GM23248 (cell line): ENCODE results near the gene SGPP1. TPM values are rescaled to one million over a fixed set of nuclear protein-coding genes. Genes with fewer than 3 reads are reported as not detected.
A peak's percentile ranks its signal among the peaks of the same experiment; 100 is the strongest.

Source experiments
- DNase-seq: peaks from one replicate; pipeline ENCODE4 v3.0.0-alpha.2; 2015
- H2AFZ ChIP-seq: fragments of 200-600 bp; sonication (generic); 2 replicates; pipeline ENCODE4 v1.6.1; 2016; ENCODE audit warnings: antibody characterized with exemption
- H3F3A ChIP-seq: fragments of 200-600 bp; sonication (generic); 2 replicates; pipeline ENCODE4 v1.6.1; 2016; ENCODE audit warnings: mild to moderate bottlenecking, antibody characterized with exemption, mixed run types; ENCODE audit not compliant: insufficient read depth
- H3K27ac ChIP-seq: fragments of 200-600 bp; sonication (generic); 2 replicates; pipeline ENCODE4 v1.5.1; 2016; ENCODE audit warnings: mild to moderate bottlenecking
- H3K27me3 ChIP-seq: fragments of 200-600 bp; sonication (generic); replicated peaks from 2 replicates; pipeline ENCODE4 v1.6.1; 2016; ENCODE audit warnings: mild to moderate bottlenecking; ENCODE audit not compliant: insufficient read depth
- H3K36me3 ChIP-seq: fragments of 200-600 bp; sonication (generic); 2 replicates; pipeline ENCODE4 v1.6.1; 2016; ENCODE audit warnings: low read depth, mild to moderate bottlenecking
- H3K4me1 ChIP-seq: fragments of 200-600 bp; sonication (generic); 2 replicates; pipeline ENCODE4 v1.6.1; 2016; ENCODE audit warnings: mild to moderate bottlenecking; ENCODE audit not compliant: insufficient read depth
- H3K4me2 ChIP-seq: fragments of 200-600 bp; sonication (generic); one replicate; pipeline ENCODE4 v1.6.1; 2016; ENCODE audit warnings: mild to moderate bottlenecking; ENCODE audit not compliant: unreplicated experiment
- H3K4me3 ChIP-seq: fragments of 200-600 bp; sonication (generic); 2 replicates; pipeline ENCODE4 v1.5.1; 2016; ENCODE audit warnings: mild to moderate bottlenecking
- H3K79me2 ChIP-seq: fragments of 200-600 bp; sonication (generic); 2 replicates; pipeline ENCODE4 v1.6.1; 2016; ENCODE audit warnings: mild to moderate bottlenecking; ENCODE audit not compliant: insufficient read depth
- H3K9ac ChIP-seq: fragments of 200-600 bp; sonication (generic); 2 replicates; pipeline ENCODE4 v1.6.1; 2016; ENCODE audit warnings: mild to moderate bottlenecking
- H3K9me2 ChIP-seq: fragments of 200-600 bp; sonication (generic); 2 replicates; pipeline ENCODE4 v1.6.1; 2016; ENCODE audit warnings: mixed run types, mild to moderate bottlenecking, moderate library complexity; ENCODE audit not compliant: insufficient read depth
- H3K9me3 ChIP-seq: fragments of 200-600 bp; sonication (generic); one replicate; pipeline ENCODE4 v1.6.1; 2017; ENCODE audit warnings: low read depth
- H4K20me1 ChIP-seq: fragments of 200-600 bp; sonication (generic); 2 replicates; pipeline ENCODE4 v1.6.0; 2016; ENCODE audit not compliant: insufficient read depth
- EZH2 ChIP-seq: fragments of 200-600 bp; sonication (generic); IDR thresholded peaks from 2 replicates; pipeline ENCODE4 v1.6.1; 2018; ENCODE audit warnings: antibody characterized with exemption, mild to moderate bottlenecking; ENCODE audit not compliant: insufficient read depth, poor library complexity, severe bottlenecking
- EZH2phosphoT487 ChIP-seq: fragments of 200-600 bp; sonication (generic); IDR thresholded peaks from 2 replicates; pipeline ENCODE4 v1.6.1; 2018; ENCODE audit warnings: antibody characterized with exemption, moderate library complexity, mild to moderate bottlenecking, low read depth; ENCODE audit not compliant: insufficient read depth
- WGBS, 2 experiments: methylation state at CpG; one replicate each; pipeline ENCODE4 v1.1.6; 2015 to 2017; ENCODE audit warnings: low lambda C conversion rate in 2 of 2, low coverage in 1 of 2; ENCODE audit errors: missing lambda C conversion rate in 2 of 2; 5-methylcytosine and 5-hydroxymethylcytosine counted together
- in situ Hi-C: fragments of 300-500 bp; cut with MboI; formaldehyde crosslinking; loops from 2 replicates; pipeline ENCODE4 v1.15.0; 2020
- polyA plus RNA-seq: library from polyadenylated mRNA; unstranded; fragments of >200 nt; fragmentation: Nextera tagmentation; extraction: Ambion mirVana; gene quantifications from 2 replicates; pipeline ENCODE4 v1.2.1, GENCODE V29; 2016
- total RNA-seq: library from RNA; depleted of rRNA; stranded (reverse); fragments of >200 nt; shearing (Covaris generic); gene quantifications from 2 replicates; pipeline ENCODE4 v1.2.3, GENCODE V29; 2014; rRNA removed

Gene SGPP1
- 38.4 and 44.5 TPM in 2 replicates for total RNA-seq
- polyA plus RNA-seq: 19.6 and 22.4 TPM in 2 replicates

- TF ChIP-seq EZH2: no peak
- no peak for TF ChIP-seq EZH2phosphoT487
- H3K79me2 ChIP-seq: peaks cover 43% of the 10 kb centered on the region
- H3K27ac ChIP-seq: peak within 1 kb of the TSS; percentile 37; the same call in 1 of the 2 replicates
- in situ Hi-C loops: no loop called here
- no peaks in the 10 kb centered on the region for H3K36me3 ChIP-seq
- H3K4me3 ChIP-seq: peak within 1 kb of the TSS; percentile 87
- H3K9ac ChIP-seq: peak within 1 kb of the TSS; percentile 89
- H4K20me1 ChIP-seq: no peaks in the 10 kb centered on the region
- H3F3A ChIP-seq: no peaks in the 10 kb centered on the region
- peak within 1 kb of the TSS; percentile 98 for H3K4me2 ChIP-seq
- peak; percentile 85 for DNase-seq
- H3K9me3 ChIP-seq: no peaks in the 10 kb centered on the region
- H3K4me1 ChIP-seq: peaks cover 8% of the 10 kb centered on the region; the same call in 1 of the 2 replicates
- no peaks in the 10 kb centered on the region for H3K9me2 ChIP-seq
- H3K27me3 ChIP-seq: no peaks in the 10 kb centered on the region
- peak within 1 kb of the TSS; percentile 89 for H2AFZ ChIP-seq
- 3 to 5% methylated on average over 42 to 62 of the region's 88 CpGs for WGBS, 2 experiments
Measured at GRCh38 chr14:63727736-63728728, at the start of gene SGPP1. TSS of gene SGPP1 (minus strand) at chr14:63728065. CDS start at chr14:63727944, 121 bp downstream.

GRCh38 chr14:63777024-63777423, 49.2 kb upstream of the SGPP1 start:
- H3K79me2 ChIP-seq: no peaks in the 10 kb centered on the region
- H3K4me3 ChIP-seq: no peak overlapping the region
- H3K9me3 ChIP-seq: no peaks in the 10 kb centered on the region
- peaks cover 7% of the 10 kb centered on the region for H3F3A ChIP-seq
- H3K36me3 ChIP-seq: no peaks in the 10 kb centered on the region
- TF ChIP-seq EZH2phosphoT487: no peak
- no peak for TF ChIP-seq EZH2
- no peak overlapping the region for H3K4me2 ChIP-seq
- no peak overlapping the region for H3K9ac ChIP-seq
- no peak overlapping the region for H3K27ac ChIP-seq
- DNase-seq: peak; percentile 66
- no peaks in the 10 kb centered on the region for H4K20me1 ChIP-seq
- H2AFZ ChIP-seq: no peak overlapping the region
- H3K9me2 ChIP-seq: no peaks in the 10 kb centered on the region
- H3K27me3 ChIP-seq: no peaks in the 10 kb centered on the region
- peaks cover 8% of the 10 kb centered on the region; the same call in 1 of the 2 replicates for H3K4me1 ChIP-seq
- in situ Hi-C loops: no loop called here

- in situ Hi-C loops: loop anchor here (25.0 kb wide), 1 partner anchor 386 kb away; no protein-coding TSS in a partner anchor
- DNase-seq: no peak
Measured at GRCh38 chr14:63773504-63773903, 45.6 kb upstream of the SGPP1 start.

GRCh38 chr14:63770187-63770807, 42.4 kb upstream of the SGPP1 start:
- no peak overlapping the region for H2AFZ ChIP-seq
- no peaks in the 10 kb centered on the region for H3K27me3 ChIP-seq
- H3K9me3 ChIP-seq: no peaks in the 10 kb centered on the region
- no peaks in the 10 kb centered on the region for H4K20me1 ChIP-seq
- no peak overlapping the region for H3K9ac ChIP-seq
- H3K79me2 ChIP-seq: no peaks in the 10 kb centered on the region
- H3K4me1 ChIP-seq: no peaks in the 10 kb centered on the region
- no peak overlapping the region for H3K27ac ChIP-seq
- TF ChIP-seq EZH2phosphoT487: no peak
- no peaks in the 10 kb centered on the region for H3K9me2 ChIP-seq
- no peak overlapping the region for H3K4me3 ChIP-seq
- H3K36me3 ChIP-seq: no peaks in the 10 kb centered on the region
- no peaks in the 10 kb centered on the region for H3F3A ChIP-seq
- in situ Hi-C loops: loop anchor here (25.0 kb wide), 1 partner anchor 383 kb away; no protein-coding TSS in a partner anchor
- no peak overlapping the region for H3K4me2 ChIP-seq
- DNase-seq: peak; percentile 73
- 43 to 47% methylated on average over 3 of the region's 3 CpGs for WGBS, 2 experiments

More at GRCh38 chr14:63773504-63773903, 45.6 kb upstream of the SGPP1 start:
- H3K36me3 ChIP-seq: no peaks in the 10 kb centered on the region
- H3K9me2 ChIP-seq: no peaks in the 10 kb centered on the region
- TF ChIP-seq EZH2 (no peak), EZH2phosphoT487 (no peak)
- H3K4me1 ChIP-seq: peaks cover 8% of the 10 kb centered on the region; the same call in 1 of the 2 replicates
- H3K9ac ChIP-seq: no peak overlapping the region
- no peaks in the 10 kb centered on the region for H4K20me1 ChIP-seq
- H3K27ac ChIP-seq: no peak overlapping the region
- H3K79me2 ChIP-seq: no peaks in the 10 kb centered on the region
- H3K4me3 ChIP-seq: no peak overlapping the region
- no peaks in the 10 kb centered on the region for H3K9me3 ChIP-seq
- no peaks in the 10 kb centered on the region for H3K27me3 ChIP-seq
- peak overlapping the region; percentile 25; the same call in 1 of the 2 replicates for H2AFZ ChIP-seq
- WGBS, 2 experiments: 76% methylated on average over 4 of the region's 4 CpGs
- H3K4me2 ChIP-seq: no peak overlapping the region
- peaks cover 7% of the 10 kb centered on the region for H3F3A ChIP-seq
